ENCODE data around the gene SLC5A9.

GRCh38 chr1:48200166-48200900 is 22.2 kb upstream of the SLC5A9 start:
- no peak for TF ChIP-seq CTCF (conservative IDR thresholded peaks at IDR 0.05 in 1 of 2, IDR thresholded peaks at IDR 0.05 in 1 of 2; ENCODE audit: low read depth in 1 of 2, low read length in 2 of 2)
- no peak for TF ChIP-seq EZH2 (IDR thresholded peaks at IDR 0.05; ENCODE audit: low read length, missing control alignments)

Measured in fibroblast of lung (primary cell).